CMK (cell line): ENCODE results near the gene TLE1.

Experiments used
- DNase-seq: peaks from one replicate; pipeline ENCODE4 v3.0.0-alpha.2; 2010; ENCODE audit warnings: low read depth

The TLE1 gene

GRCh38 chr9:81686614-81687520 lies 2.5 kb downstream of the TLE1 start:
- DNase-seq, result no peak

- DNase-seq, result no peak
Observed at GRCh38 chr9:81685763-81686613, 3.4 kb downstream of the TLE1 start.

GRCh38 chr9:81684635-81685034 lies 4.7 kb downstream of the TLE1 start:
- DNase-seq, result no peak

GRCh38 chr9:81683704-81684103 lies 5.6 kb downstream of the TLE1 start:
- DNase-seq, result no peak

- no peak for DNase-seq
Observed at GRCh38 chr9:81683238-81683637, 6.1 kb downstream of the TLE1 start.

- no peak for DNase-seq
Observed at GRCh38 chr9:81682797-81683196, 6.5 kb downstream of the TLE1 start.

- no peak for DNase-seq
Observed at GRCh38 chr9:81682177-81682576, 7.2 kb downstream of the TLE1 start.

GRCh38 chr9:81680506-81680905 lies 8.8 kb downstream of the TLE1 start:
- no peak for DNase-seq

- DNase-seq, result no peak
Observed at GRCh38 chr9:81680006-81680405, 9.3 kb downstream of the TLE1 start.

- no peak for DNase-seq
Observed at GRCh38 chr9:81678088-81678487, 11.3 kb downstream of the TLE1 start.

- no peak for DNase-seq
Observed at GRCh38 chr9:81676395-81676794, 13.0 kb downstream of the TLE1 start.

GRCh38 chr9:81673310-81673709 lies 16.0 kb downstream of the TLE1 start:
- no peak for DNase-seq

GRCh38 chr9:81671880-81672280 lies 17.5 kb downstream of the TLE1 start:
- no peak for DNase-seq

GRCh38 chr9:81669866-81670265 lies 19.5 kb downstream of the TLE1 start:
- no peak for DNase-seq

- no peak for DNase-seq
Observed at GRCh38 chr9:81669041-81669651, 20.2 kb downstream of the TLE1 start.

GRCh38 chr9:81666123-81666522 lies 23.2 kb downstream of the TLE1 start:
- DNase-seq, result no peak

GRCh38 chr9:81665322-81665871 lies 23.9 kb downstream of the TLE1 start:
- no peak for DNase-seq

- no peak for DNase-seq
Observed at GRCh38 chr9:81664638-81665222, 24.6 kb downstream of the TLE1 start.

- no peak for DNase-seq
Observed at GRCh38 chr9:81661339-81661738, 28.0 kb downstream of the TLE1 start.

GRCh38 chr9:81656871-81657337 lies 32.4 kb downstream of the TLE1 start:
- DNase-seq, result no peak

- no peak for DNase-seq
Observed at GRCh38 chr9:81656004-81656403, 33.3 kb downstream of the TLE1 start.

GRCh38 chr9:81653240-81653639 lies 36.1 kb downstream of the TLE1 start:
- no peak for DNase-seq
